Esophagus squamous epithelium (tissue), 5 donors: ENCODE measurements around the gene LEUTX. TPM values are rescaled to one million over a fixed set of nuclear protein-coding genes. Genes with fewer than 3 reads are reported as not detected.

Source experiments
- DNase-seq: peaks from one replicate; lab custom pipeline; 2025; lab: John Stamatoyannopoulos, UW
- H3K27ac ChIP-seq, 4 donors: fragments of 200-600 bp; sonication (generic); one replicate each; pipeline ENCODE4 v1.5.1; 2016 to 2019; ENCODE audit warnings: mild to moderate bottlenecking in 1 of 4
- H3K27me3 ChIP-seq, 4 donors: fragments of 200-600 bp; sonication (generic); 1 replicate in 3 of 4; 2 replicates in 1 of 4; pipeline versions ENCODE4 v1.5.1 to v1.6.0; 2017 to 2021; ENCODE audit warnings: antibody characterized with exemption in 1 of 4
- H3K36me3 ChIP-seq, 3 donors: fragments of 200-600 bp; sonication (generic); one replicate each; pipeline ENCODE4 v1.5.1; 2016 to 2019
- H3K4me1 ChIP-seq, 3 donors: fragments of 200-600 bp; sonication (generic); one replicate each; pipeline ENCODE4 v1.5.1; 2017 to 2019
- H3K4me3 ChIP-seq, 4 donors: fragments of 200-600 bp; sonication (generic); 1 replicate in 3 of 4; 2 replicates in 1 of 4; pipeline ENCODE4 v1.5.1; 2016 to 2019; ENCODE audit warnings: mild to moderate bottlenecking in 2 of 4, moderate library complexity in 1 of 4
- H3K9me3 ChIP-seq, 3 donors: fragments of 200-600 bp; sonication (generic); one replicate each; pipeline ENCODE4 v1.5.1; 2016 to 2019
- POLR2A ChIP-seq, 4 donors: fragments of 450-650 bp; IDR thresholded peaks; one replicate each; pipeline ENCODE4 v1.6.1; 2017; ENCODE audit warnings: antibody characterized with exemption in 4 of 4, mild to moderate bottlenecking in 4 of 4, moderate library complexity in 3 of 4
- WGBS, 2 donors: methylation state at CpG; one replicate each; pipeline ENCODE4 v1.1.5; 2018; 5-methylcytosine and 5-hydroxymethylcytosine counted together
- intact Hi-C: fragments of 100-400 bp; cut with DNase I; formaldehyde crosslinking; loops from one replicate; pipeline ENCODE4 v1.15.0; 2022
- total RNA-seq, 4 donors: library from RNA; depleted of rRNA; stranded (reverse); fragments of >200 nt; gene quantifications; one replicate each; pipeline ENCODE4 v1.1.0, GENCODE V29; 2016
- TF ChIP-seq, protein P1 (sequence below), 6 experiments: fragments of 450-650 bp in 4 of 6; fragments of 200-600 bp in 2 of 6; sonication (generic) in 2 of 6; IDR thresholded peaks; one replicate each; pipeline ENCODE4 v1.5.1; 2016 to 2019; ENCODE audit warnings: antibody characterized with exemption in 6 of 6, mild to moderate bottlenecking in 4 of 6, moderate library complexity in 4 of 6
- donor health status: DM: yes; HTN: yes; CAD: no.

Gene LEUTX
- total RNA-seq, 4 donors from 2014 or later = not detected

DNA sequence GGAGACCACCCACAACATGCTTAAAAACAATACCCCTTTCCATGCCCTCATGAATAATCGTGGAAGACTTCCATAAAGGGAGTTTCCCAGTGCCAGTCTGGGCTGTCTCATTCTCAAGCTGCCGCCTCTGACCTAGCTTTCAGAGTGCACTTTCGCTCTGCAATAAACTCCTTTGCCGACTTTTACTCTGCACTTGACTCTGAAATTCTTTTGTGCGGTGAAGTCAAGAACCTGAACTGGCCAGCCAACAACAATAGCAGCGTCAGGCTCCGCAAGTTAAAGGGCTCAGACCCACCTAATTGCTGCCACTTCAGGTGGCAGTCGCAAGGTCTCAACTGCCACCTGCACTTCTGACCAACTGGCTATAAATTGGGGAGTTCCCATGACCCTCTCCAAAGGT is 10.3 kb upstream of the LEUTX start:
- H3K27me3 ChIP-seq = peaks cover 0 to 14% (median 0%) of the 10 kb centered on the region in 4 donors
- no peaks in the 10 kb centered on the region for H3K36me3 ChIP-seq
- no peaks in the 10 kb centered on the region for H3K4me1 ChIP-seq
- no peak overlapping the region for H3K4me3 ChIP-seq
- WGBS, 2 donors = 78 to 80% methylated on average over 8 of the region's 8 CpGs
- H3K9me3 ChIP-seq = no peaks in the 10 kb centered on the region
- no peak for DNase-seq
- TF ChIP-seq, protein P1, sequence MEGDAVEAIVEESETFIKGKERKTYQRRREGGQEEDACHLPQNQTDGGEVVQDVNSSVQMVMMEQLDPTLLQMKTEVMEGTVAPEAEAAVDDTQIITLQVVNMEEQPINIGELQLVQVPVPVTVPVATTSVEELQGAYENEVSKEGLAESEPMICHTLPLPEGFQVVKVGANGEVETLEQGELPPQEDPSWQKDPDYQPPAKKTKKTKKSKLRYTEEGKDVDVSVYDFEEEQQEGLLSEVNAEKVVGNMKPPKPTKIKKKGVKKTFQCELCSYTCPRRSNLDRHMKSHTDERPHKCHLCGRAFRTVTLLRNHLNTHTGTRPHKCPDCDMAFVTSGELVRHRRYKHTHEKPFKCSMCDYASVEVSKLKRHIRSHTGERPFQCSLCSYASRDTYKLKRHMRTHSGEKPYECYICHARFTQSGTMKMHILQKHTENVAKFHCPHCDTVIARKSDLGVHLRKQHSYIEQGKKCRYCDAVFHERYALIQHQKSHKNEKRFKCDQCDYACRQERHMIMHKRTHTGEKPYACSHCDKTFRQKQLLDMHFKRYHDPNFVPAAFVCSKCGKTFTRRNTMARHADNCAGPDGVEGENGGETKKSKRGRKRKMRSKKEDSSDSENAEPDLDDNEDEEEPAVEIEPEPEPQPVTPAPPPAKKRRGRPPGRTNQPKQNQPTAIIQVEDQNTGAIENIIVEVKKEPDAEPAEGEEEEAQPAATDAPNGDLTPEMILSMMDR (IDR thresholded peaks at IDR 0.05) = no peak
- TF ChIP-seq POLR2A (IDR thresholded peaks at IDR 0.05) = no peak
- no peak overlapping the region for H3K27ac ChIP-seq
- intact Hi-C loops = no loop called here

DNA sequence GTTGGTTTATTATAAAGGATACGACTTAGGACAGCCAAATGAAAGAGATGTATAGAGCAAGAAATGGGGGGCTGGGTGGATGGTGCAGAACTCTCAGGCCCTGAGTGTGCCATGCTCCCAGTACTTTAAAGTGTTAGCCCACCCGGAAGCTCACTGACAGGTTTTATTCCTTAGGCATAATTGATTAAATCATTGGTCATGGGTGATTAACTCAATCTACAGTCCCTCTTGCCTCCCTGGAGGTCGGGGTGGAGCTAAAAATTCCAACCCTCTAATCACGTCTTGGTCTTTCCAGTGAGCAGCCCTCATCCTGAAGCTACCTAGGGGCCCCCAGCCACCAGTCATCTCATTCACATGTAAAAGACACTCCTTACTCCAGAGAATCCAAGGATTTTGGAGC is 9.9 kb upstream of the LEUTX start:
- Histone ChIP-seq H3K9me3 (no peaks in the 10 kb centered on the region), H3K4me3 (no peak overlapping the region), H3K27ac (no peak overlapping the region), H3K4me1 (no peaks in the 10 kb centered on the region), H3K36me3 (no peaks in the 10 kb centered on the region), H3K27me3 (peaks cover 0 to 14% (median 0%) of the 10 kb centered on the region in 4 donors)
- TF ChIP-seq POLR2A (IDR thresholded peaks at IDR 0.05) = no peak
- TF ChIP-seq, protein P1 (IDR thresholded peaks at IDR 0.05) = no peak
- WGBS, 2 donors = 46 to 52% methylated on average over 3 to 4 of the region's 4 CpGs
- intact Hi-C loops = no loop called here
- DNase-seq = no peak

- DNase-seq = no peak
- TF ChIP-seq, protein P1 (IDR thresholded peaks at IDR 0.05) = no peak
- TF ChIP-seq POLR2A (IDR thresholded peaks at IDR 0.05) = no peak
- H3K27me3 ChIP-seq = peaks cover 0 to 41% (median 0%) of the 10 kb centered on the region in 4 donors
- H3K27ac ChIP-seq = no peak overlapping the region
- no peaks in the 10 kb centered on the region for H3K4me1 ChIP-seq
- H3K9me3 ChIP-seq = no peaks in the 10 kb centered on the region
- no peaks in the 10 kb centered on the region for H3K36me3 ChIP-seq
- WGBS, 2 donors = 76 to 78% methylated on average over 3 of the region's 3 CpGs
- intact Hi-C loops = no loop called here
- no peak overlapping the region for H3K4me3 ChIP-seq
Observed at GRCh38 chr19:39780894-39781293, 2.2 kb downstream of the LEUTX start.

DNA sequence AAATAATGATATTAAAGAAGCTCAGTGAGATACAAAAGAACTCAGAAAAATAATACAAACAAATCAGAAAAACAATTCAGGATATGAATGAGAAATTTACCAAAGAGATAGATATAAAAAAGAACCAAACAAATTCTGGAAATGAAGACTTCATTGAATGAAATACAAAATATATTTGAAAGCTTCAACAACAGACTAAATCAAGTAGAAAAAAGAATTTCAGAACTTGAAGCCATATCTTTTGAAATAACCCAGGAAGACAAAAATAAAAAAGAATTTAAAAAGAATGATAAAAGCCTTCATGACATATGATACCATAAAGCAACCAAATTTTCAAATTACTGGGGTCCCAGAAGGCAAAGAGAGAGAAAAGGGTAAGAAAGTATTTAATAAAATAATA is 9.6 kb downstream of the LEUTX start:
- Histone ChIP-seq H3K27me3 (peaks cover 0 to 33% (median 0%) of the 10 kb centered on the region in 4 donors), H3K36me3 (no peaks in the 10 kb centered on the region), H3K9me3 (peaks cover 0 to 9% (median 4%) of the 10 kb centered on the region in 3 donors), H3K4me1 (peaks cover 0 to 5% (median 0%) of the 10 kb centered on the region in 3 donors), H3K4me3 (no peak overlapping the region), H3K27ac (no peak overlapping the region)
- no peak for DNase-seq
- intact Hi-C loops = no loop called here
- TF ChIP-seq POLR2A (IDR thresholded peaks at IDR 0.05) = no peak
- TF ChIP-seq, protein P1 (IDR thresholded peaks at IDR 0.05) = no peak

DNA sequence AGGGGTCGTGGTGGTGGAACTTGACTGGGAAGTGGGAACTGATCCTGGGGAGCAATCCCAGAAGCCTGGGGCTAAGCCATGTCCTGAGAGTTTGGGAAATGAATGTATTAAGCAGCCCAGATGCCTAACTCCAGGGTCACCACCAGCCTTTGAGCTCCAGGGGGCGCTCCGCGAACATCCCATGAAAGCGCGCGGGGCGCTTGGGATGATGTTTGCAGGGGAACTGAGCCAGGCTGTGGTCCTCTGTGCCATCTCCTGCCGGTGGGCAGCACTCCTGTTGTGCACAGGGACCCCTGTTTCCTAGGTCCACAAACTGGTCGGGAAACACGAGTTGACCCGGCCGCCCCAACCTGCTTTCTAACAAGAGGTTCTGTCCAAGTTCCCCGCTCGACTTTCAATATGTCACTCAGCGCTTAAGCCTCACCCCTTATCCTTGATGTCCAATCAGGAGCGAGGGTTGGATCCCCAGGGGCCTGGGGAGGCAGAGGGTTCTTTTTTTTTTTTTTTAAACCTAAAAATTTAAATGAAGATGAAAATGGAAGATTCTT is 14.4 kb downstream of the LEUTX start:
- TF ChIP-seq, protein P1 (IDR thresholded peaks at IDR 0.05) = peak; percentile 78 to 89 (median 83)
- no peak for TF ChIP-seq POLR2A (IDR thresholded peaks at IDR 0.05)
- H3K4me3 ChIP-seq = peak overlapping the region; percentile 7 to 62 (median 47)
- 1 to 5% methylated on average over 8 to 12 of the region's 17 CpGs for WGBS, 2 donors

More for the DNA sequence above, 14.4 kb downstream of the LEUTX start:
- H3K36me3 ChIP-seq = no peaks in the 10 kb centered on the region
- intact Hi-C loops = loop anchor here (10.0 kb wide), 1 partner anchor 52 kb away; the partner anchor contains the start of gene FBL
- H3K9me3 ChIP-seq = peaks cover 0 to under 1% (median 0%) of the 10 kb centered on the region in 3 donors
- peaks cover 0 to 7% (median 0%) of the 10 kb centered on the region in 3 donors for H3K4me1 ChIP-seq
- no peak overlapping the region for H3K27ac ChIP-seq
- DNase-seq = no peak
- peaks cover 0 to 15% (median 0%) of the 10 kb centered on the region in 4 donors for H3K27me3 ChIP-seq
